ENCODE data around the gene FTHL17.

FTHL17 gene

DNA sequence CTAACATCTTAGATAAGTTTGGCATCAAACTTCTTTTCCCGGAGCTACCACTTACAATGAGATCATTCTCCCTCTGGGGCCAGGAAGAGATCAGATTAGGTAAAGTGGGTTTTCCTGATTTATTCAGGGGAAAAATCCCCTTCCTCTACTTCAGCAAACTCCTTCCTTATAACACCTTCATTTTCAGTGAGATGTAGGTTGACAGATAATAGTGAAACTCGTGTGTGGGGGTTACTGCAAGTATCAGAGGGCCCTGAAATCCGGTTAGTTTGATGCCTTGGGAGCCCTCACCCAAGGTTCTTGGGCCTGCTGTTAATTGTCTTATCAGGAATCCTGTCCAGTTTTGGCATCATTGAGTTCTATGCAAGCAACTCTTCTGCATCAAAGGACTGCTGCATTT, 10.8 kb downstream of the FTHL17 start:
- Histone ChIP-seq H3K27ac (no peak overlapping the region), H3K27me3 (no peaks in the 10 kb centered on the region), H3K9me3 (no peaks in the 10 kb centered on the region), H3K4me1 (ENCODE audit: control insufficient read depth in 1 of 2, insufficient read depth in 1 of 2, low read depth in 1 of 2, low read length in 1 of 2) (no peaks in the 10 kb centered on the region), H3K36me3 (no peaks in the 10 kb centered on the region), H3K4me3 (ENCODE audit: low read depth in 1 of 2, low read length in 1 of 2) (no peak overlapping the region)
- TF ChIP-seq, protein P1, sequence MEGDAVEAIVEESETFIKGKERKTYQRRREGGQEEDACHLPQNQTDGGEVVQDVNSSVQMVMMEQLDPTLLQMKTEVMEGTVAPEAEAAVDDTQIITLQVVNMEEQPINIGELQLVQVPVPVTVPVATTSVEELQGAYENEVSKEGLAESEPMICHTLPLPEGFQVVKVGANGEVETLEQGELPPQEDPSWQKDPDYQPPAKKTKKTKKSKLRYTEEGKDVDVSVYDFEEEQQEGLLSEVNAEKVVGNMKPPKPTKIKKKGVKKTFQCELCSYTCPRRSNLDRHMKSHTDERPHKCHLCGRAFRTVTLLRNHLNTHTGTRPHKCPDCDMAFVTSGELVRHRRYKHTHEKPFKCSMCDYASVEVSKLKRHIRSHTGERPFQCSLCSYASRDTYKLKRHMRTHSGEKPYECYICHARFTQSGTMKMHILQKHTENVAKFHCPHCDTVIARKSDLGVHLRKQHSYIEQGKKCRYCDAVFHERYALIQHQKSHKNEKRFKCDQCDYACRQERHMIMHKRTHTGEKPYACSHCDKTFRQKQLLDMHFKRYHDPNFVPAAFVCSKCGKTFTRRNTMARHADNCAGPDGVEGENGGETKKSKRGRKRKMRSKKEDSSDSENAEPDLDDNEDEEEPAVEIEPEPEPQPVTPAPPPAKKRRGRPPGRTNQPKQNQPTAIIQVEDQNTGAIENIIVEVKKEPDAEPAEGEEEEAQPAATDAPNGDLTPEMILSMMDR (IDR thresholded peaks at IDR 0.05): no peak

DNA sequence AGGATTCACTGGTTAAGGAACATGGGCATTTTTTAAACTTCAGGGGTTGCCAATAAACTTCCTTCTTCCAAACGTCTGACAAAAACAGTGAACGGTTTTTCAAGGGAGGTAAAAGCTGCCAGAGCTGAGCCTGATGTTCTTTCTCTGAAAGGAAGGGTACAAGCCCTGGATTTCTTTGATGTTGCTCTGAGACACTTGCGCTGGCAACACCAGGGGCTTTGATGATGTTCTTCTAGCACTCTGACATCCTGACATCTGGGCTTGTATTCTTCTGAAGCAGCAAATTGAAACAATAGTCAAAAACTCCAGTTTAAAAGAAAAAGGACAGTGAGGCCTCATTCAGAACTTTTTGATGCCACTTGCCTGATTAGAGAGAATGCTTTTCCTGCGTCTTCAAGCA, 11.8 kb downstream of the FTHL17 start:
- H3K4me1 ChIP-seq (ENCODE audit: control insufficient read depth in 1 of 2, insufficient read depth in 1 of 2, low read depth in 1 of 2, low read length in 1 of 2): no peaks in the 10 kb centered on the region

DNA sequence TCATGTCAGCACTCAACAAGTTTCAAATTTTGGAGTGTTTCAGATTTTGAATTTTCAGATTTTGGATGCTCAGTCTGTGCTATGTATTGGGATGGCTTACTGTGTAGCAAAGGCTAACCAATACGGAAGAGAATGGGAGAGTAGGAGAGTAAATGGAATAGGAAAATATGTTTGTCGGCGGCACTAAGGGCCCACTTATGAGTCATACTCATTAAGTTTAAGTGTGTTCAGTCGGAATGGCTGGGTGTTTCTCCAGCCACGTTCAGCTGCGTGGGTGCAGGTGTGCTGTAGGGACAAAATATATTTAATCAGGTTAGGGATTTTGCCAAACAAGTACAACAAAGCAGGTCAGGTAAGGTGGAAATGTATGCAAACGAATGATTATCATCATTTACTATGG, 13.6 kb downstream of the FTHL17 start:
- no peak overlapping the region for H3K4me3 ChIP-seq (ENCODE audit: low read depth in 1 of 2, low read length in 1 of 2)
- no peaks in the 10 kb centered on the region for H3K36me3 ChIP-seq
- TF ChIP-seq, protein P1 (IDR thresholded peaks at IDR 0.05): no peak
- no peaks in the 10 kb centered on the region for H3K4me1 ChIP-seq (ENCODE audit: control insufficient read depth in 1 of 2, insufficient read depth in 1 of 2, low read depth in 1 of 2, low read length in 1 of 2)
- H3K27me3 ChIP-seq: no peaks in the 10 kb centered on the region
- no peak overlapping the region for H3K27ac ChIP-seq
- H3K9me3 ChIP-seq: no peaks in the 10 kb centered on the region

More for the DNA sequence above, 11.8 kb downstream of the FTHL17 start:
- TF ChIP-seq, protein P1 (IDR thresholded peaks at IDR 0.05): no peak
- H3K9me3 ChIP-seq: no peaks in the 10 kb centered on the region
- no peak overlapping the region for H3K4me3 ChIP-seq (ENCODE audit: low read depth in 1 of 2, low read length in 1 of 2)
- no peaks in the 10 kb centered on the region for H3K27me3 ChIP-seq
- H3K27ac ChIP-seq: no peak overlapping the region
- H3K36me3 ChIP-seq: no peaks in the 10 kb centered on the region

DNA sequence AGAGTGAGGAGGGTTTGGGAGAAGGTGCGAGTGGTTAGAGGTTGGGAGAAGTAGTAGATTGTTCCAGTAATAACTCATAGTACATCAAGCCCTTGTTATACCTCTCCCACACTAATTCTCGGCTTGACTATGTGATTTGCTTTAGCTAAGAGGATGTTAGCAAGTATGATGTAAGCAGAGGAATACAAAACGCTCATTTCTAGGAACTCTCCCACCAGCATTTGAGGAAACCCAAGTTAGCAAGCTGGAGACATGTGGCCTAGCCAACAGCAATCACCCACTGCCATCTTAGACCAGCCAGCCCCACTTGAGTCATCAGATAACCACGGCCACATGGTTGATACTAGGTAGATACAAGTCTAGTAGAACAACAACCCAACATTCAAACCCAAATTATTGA, 14.2 kb downstream of the FTHL17 start:
- Histone ChIP-seq H3K27me3 (no peaks in the 10 kb centered on the region), H3K27ac (no peak overlapping the region)
- TF ChIP-seq, protein P1 (IDR thresholded peaks at IDR 0.05): no peak

DNA sequence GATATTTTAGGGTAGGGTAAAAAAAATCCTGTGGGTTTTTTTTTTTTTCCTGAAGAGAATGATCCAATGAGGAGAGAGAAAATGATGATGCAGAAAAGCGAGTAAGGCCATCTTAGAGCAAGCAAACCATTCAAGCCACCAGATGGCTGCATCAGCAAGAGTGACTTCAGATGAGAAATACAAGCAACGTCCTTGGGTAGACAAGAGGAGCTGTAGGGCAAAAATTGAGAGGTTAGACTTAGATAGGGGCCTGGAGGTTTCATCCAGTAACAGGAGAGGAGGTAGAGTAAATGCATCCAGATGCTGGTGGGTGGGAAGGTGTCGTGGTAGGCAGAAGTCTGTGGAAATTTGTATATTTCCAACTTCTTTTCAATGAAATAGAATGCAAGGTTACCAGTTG, 14.6 kb downstream of the FTHL17 start:
- Histone ChIP-seq H3K27ac (no peak overlapping the region), H3K36me3 (no peaks in the 10 kb centered on the region), H3K4me1 (ENCODE audit: control insufficient read depth in 1 of 2, insufficient read depth in 1 of 2, low read depth in 1 of 2, low read length in 1 of 2) (no peaks in the 10 kb centered on the region), H3K4me3 (ENCODE audit: low read depth in 1 of 2, low read length in 1 of 2) (no peak overlapping the region), H3K27me3 (no peaks in the 10 kb centered on the region), H3K9me3 (no peaks in the 10 kb centered on the region)
- TF ChIP-seq, protein P1 (IDR thresholded peaks at IDR 0.05): no peak

More for the DNA sequence above, 14.2 kb downstream of the FTHL17 start:
- Histone ChIP-seq H3K9me3 (no peaks in the 10 kb centered on the region), H3K4me3 (ENCODE audit: low read depth in 1 of 2, low read length in 1 of 2) (no peak overlapping the region), H3K4me1 (ENCODE audit: control insufficient read depth in 1 of 2, insufficient read depth in 1 of 2, low read depth in 1 of 2, low read length in 1 of 2) (no peaks in the 10 kb centered on the region), H3K36me3 (no peaks in the 10 kb centered on the region)

DNA sequence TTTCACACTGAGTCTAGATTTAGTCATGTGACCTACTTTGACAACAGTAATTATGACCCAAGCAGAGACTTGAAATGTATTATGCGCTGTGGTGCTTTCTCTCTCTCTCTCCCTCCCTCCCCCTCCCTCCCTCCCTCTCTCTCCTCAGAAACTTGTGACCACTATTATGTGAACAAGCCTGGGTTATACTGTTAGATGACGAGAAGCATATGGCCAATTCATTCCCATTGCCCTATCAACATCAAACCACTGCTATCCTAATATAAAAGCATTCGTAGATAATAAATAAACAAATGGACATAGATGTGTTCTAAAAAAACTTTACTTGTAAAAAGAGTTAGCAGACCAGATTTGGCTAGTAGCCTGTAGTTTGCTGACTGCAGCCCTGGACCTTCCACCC, 18.2 kb downstream of the FTHL17 start:
- Histone ChIP-seq H3K4me3 (ENCODE audit: low read depth in 1 of 2, low read length in 1 of 2) (no peak overlapping the region), H3K36me3 (no peaks in the 10 kb centered on the region), H3K4me1 (ENCODE audit: control insufficient read depth in 1 of 2, insufficient read depth in 1 of 2, low read depth in 1 of 2, low read length in 1 of 2) (no peaks in the 10 kb centered on the region), H3K9me3 (no peaks in the 10 kb centered on the region), H3K27me3 (no peaks in the 10 kb centered on the region), H3K27ac (no peak overlapping the region)
- TF ChIP-seq, protein P1 (IDR thresholded peaks at IDR 0.05): no peak

All from neutrophil (primary cell).